ENCODE results near the gene WWOX. TPM values are rescaled to one million over a fixed set of nuclear protein-coding genes. Genes with fewer than 3 reads are reported as not detected.
A peak's percentile ranks its signal among the peaks of the same experiment; 100 is the strongest.
"Not testable (repeated sequence)": the region's sequence is repeated elsewhere in the genome, so short reads cannot be mapped to it uniquely, and the experiment has no call there.

The WWOX gene
- polyA plus RNA-seq (2013, experiment 1 of 2), result 10.8 TPM
- polyA plus RNA-seq (2013, experiment 2 of 2), result 10.3 TPM

DNA sequence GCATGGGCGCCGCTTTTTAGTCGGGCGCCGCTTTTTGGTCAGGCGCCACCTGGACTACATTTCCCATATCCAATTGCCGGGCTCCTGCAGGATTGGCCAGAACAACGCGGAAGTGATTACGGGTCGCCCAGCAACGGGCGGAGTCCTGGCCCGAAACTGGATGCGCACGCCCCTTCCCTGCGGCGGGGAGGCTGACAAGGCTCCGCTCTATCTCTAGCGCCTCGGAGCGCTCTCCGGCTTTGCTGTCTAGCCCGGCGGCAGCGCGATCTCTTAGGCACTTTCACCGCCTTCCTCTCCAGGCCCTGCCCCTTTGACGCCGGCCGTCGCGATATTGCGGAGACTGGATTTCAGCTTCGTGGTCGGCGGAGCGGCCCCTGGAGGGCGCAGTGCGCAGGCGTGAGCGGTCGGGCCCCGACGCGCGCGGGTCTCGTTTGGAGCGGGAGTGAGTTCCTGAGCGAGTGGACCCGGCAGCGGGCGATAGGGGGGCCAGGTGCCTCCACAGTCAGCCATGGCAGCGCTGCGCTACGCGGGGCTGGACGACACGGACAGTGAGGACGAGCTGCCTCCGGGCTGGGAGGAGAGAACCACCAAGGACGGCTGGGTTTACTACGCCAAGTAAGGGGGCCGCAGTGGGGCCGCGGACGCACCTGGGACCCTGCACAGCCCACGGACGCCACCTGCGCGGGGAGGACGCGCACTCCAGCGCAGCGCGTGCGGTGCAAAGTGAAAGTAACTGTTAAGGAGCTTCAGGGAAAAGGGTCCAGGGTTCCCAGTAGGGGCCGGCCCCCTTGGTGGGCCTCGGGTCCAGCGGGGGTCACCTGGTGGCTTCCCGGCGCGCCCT is at the start of gene WWOX:
Gene WWOX, plus strand, starts transcription at position 384 of the 841 bp plus-strand sequence.
- Histone ChIP-seq H2BK15ac (replicated peaks; ENCODE audit: low read depth) (no peak within 1 kb of the TSS), H3K79me2 (ENCODE audit: control insufficient read depth, insufficient read depth, low read length) (no peaks in the 10 kb centered on the region), H3K79me1 (ENCODE audit: low read length) (peaks cover 2% of the 10 kb centered on the region), H3K23ac (ENCODE audit: low read length) (no peak within 1 kb of the TSS), H3K4ac (ENCODE audit: low read depth, low read length) (no peak within 1 kb of the TSS), H3K56ac (ENCODE audit: low read length) (peak within 1 kb of the TSS; percentile 98), H2BK120ac (ENCODE audit: low read depth, low read length) (no peak within 1 kb of the TSS), H3K9ac (ENCODE audit: low read length) (peak within 1 kb of the TSS; percentile 87), H4K8ac (ENCODE audit: low read depth, low read length) (no peak within 1 kb of the TSS), H2BK5ac (ENCODE audit: low read length) (peak within 1 kb of the TSS; percentile 55), H3K4me3 (ENCODE audit: low read length) (peak within 1 kb of the TSS; percentile 76), H3K4me1 (ENCODE audit: control insufficient read depth, low read depth, low read length) (no peaks in the 10 kb centered on the region), H3K36me3 (ENCODE audit: control insufficient read depth, insufficient read depth, low read length) (no peaks in the 10 kb centered on the region), H3K4me2 (ENCODE audit: low read length) (peak within 1 kb of the TSS; percentile 82), H3K27ac (ENCODE audit: low read depth, low read length) (no peak within 1 kb of the TSS), H3K18ac (ENCODE audit: low read length) (peak within 1 kb of the TSS; percentile 29), H4K5ac (ENCODE audit: low read length) (no peak within 1 kb of the TSS), H3K27me3 (ENCODE audit: insufficient read depth, low read length, poor library complexity) (no peaks in the 10 kb centered on the region), H2AK5ac (ENCODE audit: low read length) (no peak within 1 kb of the TSS)
- peak; percentile 99 for DNase-seq
- WGBS (ENCODE audit: extremely low coverage, insufficient coverage, low lambda C conversion rate), result no CpG with 5 or more reads among the region's 84 CpGs

DNA sequence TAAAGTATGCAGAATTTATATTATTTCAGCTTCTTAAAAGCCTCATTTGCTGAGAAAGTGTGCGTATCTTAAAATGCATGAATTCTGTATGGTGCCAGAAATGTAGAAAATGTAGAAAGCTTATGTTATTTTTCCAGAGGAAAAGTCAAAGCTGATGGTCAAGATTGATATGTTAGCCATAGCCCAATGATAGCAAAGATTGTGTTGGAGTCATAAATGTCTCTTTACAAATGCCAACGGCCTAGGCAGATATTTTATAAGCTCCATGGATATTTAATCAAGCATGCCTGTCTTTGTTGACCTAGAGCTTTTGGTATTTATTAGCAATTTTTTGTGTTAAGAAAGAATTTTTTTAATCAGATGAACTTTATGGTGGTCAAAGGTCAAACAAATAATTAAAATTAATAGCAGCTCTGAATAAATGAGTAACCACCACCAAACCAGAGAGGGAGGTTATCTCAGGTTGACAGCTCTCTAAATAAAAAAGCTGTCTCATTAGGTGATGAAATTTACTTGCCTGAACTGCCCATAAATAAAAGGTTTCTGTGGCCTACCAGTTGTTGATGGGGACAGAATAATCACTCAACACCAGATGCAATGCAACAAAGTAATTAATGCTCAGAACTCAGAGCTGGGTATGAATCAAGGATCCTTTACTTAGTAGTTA is 48.6 kb upstream of the WWOX start:
- Histone ChIP-seq H3K27me3 (ENCODE audit: insufficient read depth, low read length, poor library complexity) (no peaks in the 10 kb centered on the region), H2BK120ac (ENCODE audit: low read depth, low read length) (no peak overlapping the region), H3K9ac (ENCODE audit: low read length) (no peak overlapping the region), H3K4me1 (ENCODE audit: control insufficient read depth, low read depth, low read length) (no peaks in the 10 kb centered on the region), H4K5ac (ENCODE audit: low read length) (no peak overlapping the region), H3K79me1 (ENCODE audit: low read length) (no peaks in the 10 kb centered on the region), H3K4ac (ENCODE audit: low read depth, low read length) (no peak overlapping the region), H3K27ac (ENCODE audit: low read depth, low read length) (no peak overlapping the region), H3K23ac (ENCODE audit: low read length) (no peak overlapping the region), H2BK5ac (ENCODE audit: low read length) (no peak overlapping the region), H3K18ac (ENCODE audit: low read length) (no peak overlapping the region), H3K79me2 (ENCODE audit: control insufficient read depth, insufficient read depth, low read length) (no peaks in the 10 kb centered on the region), H3K36me3 (ENCODE audit: control insufficient read depth, insufficient read depth, low read length) (no peaks in the 10 kb centered on the region), H3K4me2 (ENCODE audit: low read length) (no peak overlapping the region), H2AK5ac (ENCODE audit: low read length) (no peak overlapping the region), H3K4me3 (ENCODE audit: low read length) (no peak overlapping the region), H4K8ac (ENCODE audit: low read depth, low read length) (no peak overlapping the region), H2BK15ac (replicated peaks; ENCODE audit: low read depth) (no peak overlapping the region), H3K56ac (ENCODE audit: low read length) (no peak overlapping the region)
- DNase-seq, result no peak
- WGBS (ENCODE audit: extremely low coverage, insufficient coverage, low lambda C conversion rate), result no CpG with 5 or more reads among the region's 2 CpGs

DNA sequence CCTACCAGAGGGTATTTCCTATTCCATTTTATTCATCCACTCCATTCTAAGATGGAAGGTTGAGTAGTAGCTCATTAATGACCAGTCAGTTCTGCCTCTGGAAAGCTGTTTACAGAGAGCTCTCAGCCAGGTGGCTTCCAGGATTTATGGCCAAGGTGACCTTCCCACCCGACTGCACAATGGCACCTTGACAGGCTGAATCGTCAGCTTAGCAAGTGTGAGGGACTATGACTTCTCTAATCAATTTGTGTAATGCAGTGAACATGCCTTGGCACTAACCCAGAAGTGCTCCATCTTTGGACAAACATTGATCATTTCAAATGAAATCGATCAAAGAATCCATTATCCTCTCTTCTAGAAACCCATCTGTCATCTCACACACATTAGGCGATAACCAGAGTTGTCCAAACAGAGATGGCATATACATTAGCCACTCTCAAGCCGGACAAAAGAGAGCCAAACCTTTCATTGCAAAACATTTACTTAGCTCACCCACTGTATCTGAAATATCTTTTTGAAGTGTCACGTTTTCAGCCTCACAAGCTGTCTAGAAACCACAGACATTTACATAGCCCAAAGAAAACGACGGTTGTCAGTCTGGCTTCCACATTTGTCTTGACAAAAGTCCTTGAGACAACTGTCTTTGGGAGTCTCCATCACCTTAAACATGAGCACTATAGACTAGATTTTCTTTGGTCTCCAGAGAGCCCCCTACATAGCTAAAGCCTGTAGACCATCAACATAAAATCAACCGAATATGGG is 41.5 kb upstream of the WWOX start:
- Histone ChIP-seq H3K79me2 (ENCODE audit: control insufficient read depth, insufficient read depth, low read length) (no peaks in the 10 kb centered on the region), H3K79me1 (ENCODE audit: low read length) (no peaks in the 10 kb centered on the region), H3K36me3 (ENCODE audit: control insufficient read depth, insufficient read depth, low read length) (no peaks in the 10 kb centered on the region), H3K27ac (ENCODE audit: low read depth, low read length) (no peak overlapping the region), H4K8ac (ENCODE audit: low read depth, low read length) (no peak overlapping the region), H3K27me3 (ENCODE audit: insufficient read depth, low read length, poor library complexity) (peaks cover 5% of the 10 kb centered on the region), H2BK5ac (ENCODE audit: low read length) (no peak overlapping the region), H4K5ac (ENCODE audit: low read length) (no peak overlapping the region), H3K18ac (ENCODE audit: low read length) (no peak overlapping the region), H3K4me3 (ENCODE audit: low read length) (no peak overlapping the region), H2BK120ac (ENCODE audit: low read depth, low read length) (no peak overlapping the region), H2BK15ac (replicated peaks; ENCODE audit: low read depth) (no peak overlapping the region), H3K9ac (ENCODE audit: low read length) (no peak overlapping the region), H3K4me1 (ENCODE audit: control insufficient read depth, low read depth, low read length) (no peaks in the 10 kb centered on the region), H2AK5ac (ENCODE audit: low read length) (no peak overlapping the region), H3K23ac (ENCODE audit: low read length) (no peak overlapping the region), H3K4me2 (ENCODE audit: low read length) (no peak overlapping the region), H3K4ac (ENCODE audit: low read depth, low read length) (no peak overlapping the region), H3K56ac (ENCODE audit: low read length) (no peak overlapping the region)
- no peak for DNase-seq
- no CpG with 5 or more reads among the region's 9 CpGs for WGBS (ENCODE audit: extremely low coverage, insufficient coverage, low lambda C conversion rate)

DNA sequence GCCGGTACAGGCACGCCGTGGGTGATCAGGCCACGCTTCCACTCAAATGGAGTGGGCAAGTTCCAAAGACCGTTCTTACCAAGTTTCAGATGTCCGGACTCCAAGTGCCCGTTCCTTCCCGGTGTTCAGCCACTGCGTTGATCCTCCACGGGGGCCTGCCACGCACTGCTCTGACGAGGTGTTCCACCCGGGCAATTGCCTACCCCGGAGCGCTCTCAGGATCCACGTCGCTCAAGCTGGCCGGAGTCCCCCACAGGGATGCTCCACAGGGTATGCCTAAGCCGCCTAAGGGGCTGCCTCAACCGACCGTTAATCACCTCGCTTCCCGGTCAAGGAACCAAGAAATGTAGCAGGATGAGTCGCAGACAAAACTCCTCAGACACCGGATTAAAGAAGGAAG is 39.6 kb upstream of the WWOX start:
- H2BK15ac ChIP-seq (replicated peaks; ENCODE audit: low read depth); H2AK5ac ChIP-seq (ENCODE audit: low read length); H3K4me2 ChIP-seq (ENCODE audit: low read length); H3K56ac ChIP-seq (ENCODE audit: low read length); H3K36me3 ChIP-seq (ENCODE audit: control insufficient read depth, insufficient read depth, low read length); H4K8ac ChIP-seq (ENCODE audit: low read depth, low read length); DNase-seq; H4K5ac ChIP-seq (ENCODE audit: low read length); H3K9ac ChIP-seq (ENCODE audit: low read length); H2BK120ac ChIP-seq (ENCODE audit: low read depth, low read length); H3K27me3 ChIP-seq (ENCODE audit: insufficient read depth, low read length, poor library complexity); H3K27ac ChIP-seq (ENCODE audit: low read depth, low read length); H3K4ac ChIP-seq (ENCODE audit: low read depth, low read length); H3K79me1 ChIP-seq (ENCODE audit: low read length); H2BK5ac ChIP-seq (ENCODE audit: low read length); H3K18ac ChIP-seq (ENCODE audit: low read length); H3K4me3 ChIP-seq (ENCODE audit: low read length); H3K23ac ChIP-seq (ENCODE audit: low read length); H3K79me2 ChIP-seq (ENCODE audit: control insufficient read depth, insufficient read depth, low read length); H3K4me1 ChIP-seq (ENCODE audit: control insufficient read depth, low read depth, low read length): not testable (repeated sequence)
- no CpG with 5 or more reads among the region's 25 CpGs for WGBS (ENCODE audit: extremely low coverage, insufficient coverage, low lambda C conversion rate)

DNA sequence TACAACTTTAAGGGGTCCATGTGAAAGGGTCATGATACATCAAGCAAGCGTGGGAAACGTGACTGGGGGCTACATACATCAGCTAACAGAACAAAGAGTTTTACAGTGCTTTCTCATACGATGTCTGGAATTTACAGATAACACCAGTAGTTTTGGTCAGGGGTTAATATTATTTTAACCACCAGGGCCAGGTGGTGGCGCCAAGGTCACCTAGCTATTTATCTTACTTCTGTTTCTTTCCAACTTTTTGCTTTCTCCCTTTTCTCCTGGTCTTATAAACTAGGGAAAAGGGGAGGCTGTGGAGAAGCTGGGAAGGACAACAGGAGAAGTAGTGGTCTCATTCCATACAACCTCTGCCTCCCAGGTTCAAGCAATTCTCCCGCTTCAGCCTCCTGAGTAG is 39.2 kb upstream of the WWOX start:
- no peak overlapping the region for H4K8ac ChIP-seq (ENCODE audit: low read depth, low read length)
- DNase-seq, result no peak
- no peak overlapping the region for H3K4me3 ChIP-seq (ENCODE audit: low read length)
- H3K9ac ChIP-seq (ENCODE audit: low read length), result no peak overlapping the region
- no peak overlapping the region for H3K27ac ChIP-seq (ENCODE audit: low read depth, low read length)
- H2BK120ac ChIP-seq (ENCODE audit: low read depth, low read length), result no peak overlapping the region
- WGBS (ENCODE audit: extremely low coverage, insufficient coverage, low lambda C conversion rate), result no CpG with 5 or more reads among the region's 5 CpGs
- H3K36me3 ChIP-seq (ENCODE audit: control insufficient read depth, insufficient read depth, low read length), result no peaks in the 10 kb centered on the region
- H3K56ac ChIP-seq (ENCODE audit: low read length), result no peak overlapping the region
- no peaks in the 10 kb centered on the region for H3K79me1 ChIP-seq (ENCODE audit: low read length)
- H2BK5ac ChIP-seq (ENCODE audit: low read length), result no peak overlapping the region
- H3K27me3 ChIP-seq (ENCODE audit: insufficient read depth, low read length, poor library complexity), result peaks cover 7% of the 10 kb centered on the region
- H3K23ac ChIP-seq (ENCODE audit: low read length), result no peak overlapping the region
- no peaks in the 10 kb centered on the region for H3K4me1 ChIP-seq (ENCODE audit: control insufficient read depth, low read depth, low read length)
- H3K4ac ChIP-seq (ENCODE audit: low read depth, low read length), result no peak overlapping the region
- no peak overlapping the region for H4K5ac ChIP-seq (ENCODE audit: low read length)
- no peak overlapping the region for H2AK5ac ChIP-seq (ENCODE audit: low read length)
- H3K18ac ChIP-seq (ENCODE audit: low read length), result no peak overlapping the region
- no peak overlapping the region for H3K4me2 ChIP-seq (ENCODE audit: low read length)
- no peak overlapping the region for H2BK15ac ChIP-seq (replicated peaks; ENCODE audit: low read depth)
- H3K79me2 ChIP-seq (ENCODE audit: control insufficient read depth, insufficient read depth, low read length), result no peaks in the 10 kb centered on the region

All from mesendoderm (in vitro differentiated cells).